Large intestine (tissue), 3 donors: ENCODE measurements around the gene FAM25G. TPM values are rescaled to one million over a fixed set of nuclear protein-coding genes. Genes with fewer than 3 reads are reported as not detected.
A peak's percentile ranks its signal among the peaks of the same experiment; 100 is the strongest.

ENCODE experiments used
- DNase-seq, 2 donors: peaks; one replicate each; pipeline versions ENCODE4 v3.0.0 to v3.0.0-alpha.2; 2013
- H3K27ac ChIP-seq: one replicate; pipeline ENCODE4 v1.5.1; 2013; ENCODE audit warnings: low read length
- H3K27me3 ChIP-seq: 2 replicates; pipeline ENCODE4 v1.6.1; 2013; ENCODE audit warnings: low read length; ENCODE audit not compliant: control insufficient read depth, insufficient read depth
- H3K36me3 ChIP-seq: 2 replicates; pipeline ENCODE4 v1.6.1; 2013; ENCODE audit warnings: low read length; ENCODE audit not compliant: control insufficient read depth, insufficient read depth
- H3K4me1 ChIP-seq: one replicate; pipeline ENCODE4 v1.6.1; 2013; ENCODE audit warnings: low read length; ENCODE audit not compliant: control insufficient read depth, insufficient read depth
- H3K4me3 ChIP-seq: one replicate; pipeline ENCODE4 v1.5.1; 2013; ENCODE audit warnings: low read length
- H3K9me3 ChIP-seq: one replicate; pipeline ENCODE4 v1.6.1; 2013; ENCODE audit warnings: mild to moderate bottlenecking, low read depth, low read length, moderate library complexity; ENCODE audit not compliant: control insufficient read depth
- WGBS: methylation state at CpG from one replicate; pipeline ENCODE4 v1.1.5; 2013; ENCODE audit warnings: low lambda C conversion rate; ENCODE audit not compliant: insufficient coverage; 5-methylcytosine and 5-hydroxymethylcytosine counted together
- polyA plus RNA-seq: library from polyadenylated mRNA; unstranded; fragments of 120-200 nt; gene quantifications from one replicate; pipeline ENCODE4 v1.2.1, GENCODE V29; 2013

The FAM25G gene
- polyA plus RNA-seq, 1 donor, result not detected

- Histone ChIP-seq H3K27me3 (no peaks in the 10 kb centered on the region), H3K4me3 (no peak overlapping the region), H3K4me1 (peaks cover 63% of the 10 kb centered on the region), H3K27ac (no peak overlapping the region), H3K36me3 (no peaks in the 10 kb centered on the region), H3K9me3 (peaks cover 2% of the 10 kb centered on the region)
- no peak for DNase-seq
- WGBS, result no CpG with 5 or more reads among the region's 3 CpGs
Observed at GRCh38 chr10:47454780-47455058, 36.8 kb downstream of the FAM25G start.

DNA sequence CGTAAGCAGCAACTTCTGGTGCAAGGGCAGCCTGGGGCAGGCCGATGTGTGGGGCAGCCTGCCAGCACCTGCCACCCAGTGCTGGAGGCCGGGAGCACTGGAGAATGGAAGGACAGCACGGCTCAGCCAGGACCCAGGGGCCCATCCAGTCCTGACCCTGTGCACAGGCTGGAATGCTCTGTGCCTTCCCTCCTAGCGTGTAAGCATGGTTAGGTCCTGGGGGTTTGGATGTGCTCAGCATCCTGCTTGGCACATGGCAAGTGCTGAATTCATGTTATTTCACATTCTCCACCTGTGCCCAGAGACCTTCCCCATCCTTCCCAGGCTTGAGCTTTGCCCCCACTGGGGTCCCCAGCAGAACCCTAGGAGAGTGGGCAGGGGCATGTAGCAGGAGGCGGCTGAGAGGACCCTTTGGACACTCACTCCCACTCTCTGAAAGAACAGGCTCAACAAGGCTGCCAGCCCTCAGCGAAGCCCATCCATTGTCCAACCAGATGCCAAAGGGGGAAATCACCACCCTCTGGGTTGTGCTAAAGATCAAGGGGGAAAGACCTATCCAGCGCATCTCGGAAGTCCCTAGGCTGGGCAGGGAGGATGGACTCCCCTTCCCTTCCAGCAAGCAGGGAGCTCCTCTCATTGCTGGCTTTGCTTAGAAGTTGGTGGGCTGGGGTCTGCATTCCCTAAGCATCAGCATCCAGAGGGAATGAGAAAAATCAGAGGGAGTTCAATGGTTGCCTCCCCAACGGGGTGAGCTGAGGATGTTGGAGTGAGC lies 37.3 kb downstream of the FAM25G start:
- H3K9me3 ChIP-seq, result peaks cover 2% of the 10 kb centered on the region
- no peaks in the 10 kb centered on the region for H3K27me3 ChIP-seq
- peaks cover 63% of the 10 kb centered on the region for H3K4me1 ChIP-seq
- H3K36me3 ChIP-seq, result no peaks in the 10 kb centered on the region
- H3K27ac ChIP-seq, result no peak overlapping the region
- no peak for DNase-seq
- H3K4me3 ChIP-seq, result no peak overlapping the region
- WGBS, result no CpG with 5 or more reads among the region's 10 CpGs

GRCh38 chr10:47453141-47454007 lies 38.1 kb downstream of the FAM25G start:
- peak in 1 of 2 donors; percentile 56 for DNase-seq
- H3K27me3 ChIP-seq, result no peaks in the 10 kb centered on the region
- peaks cover 63% of the 10 kb centered on the region for H3K4me1 ChIP-seq
- no peaks in the 10 kb centered on the region for H3K9me3 ChIP-seq
- WGBS, result no CpG with 5 or more reads among the region's 7 CpGs
- no peaks in the 10 kb centered on the region for H3K36me3 ChIP-seq
- H3K4me3 ChIP-seq, result no peak overlapping the region
- no peak overlapping the region for H3K27ac ChIP-seq

DNA sequence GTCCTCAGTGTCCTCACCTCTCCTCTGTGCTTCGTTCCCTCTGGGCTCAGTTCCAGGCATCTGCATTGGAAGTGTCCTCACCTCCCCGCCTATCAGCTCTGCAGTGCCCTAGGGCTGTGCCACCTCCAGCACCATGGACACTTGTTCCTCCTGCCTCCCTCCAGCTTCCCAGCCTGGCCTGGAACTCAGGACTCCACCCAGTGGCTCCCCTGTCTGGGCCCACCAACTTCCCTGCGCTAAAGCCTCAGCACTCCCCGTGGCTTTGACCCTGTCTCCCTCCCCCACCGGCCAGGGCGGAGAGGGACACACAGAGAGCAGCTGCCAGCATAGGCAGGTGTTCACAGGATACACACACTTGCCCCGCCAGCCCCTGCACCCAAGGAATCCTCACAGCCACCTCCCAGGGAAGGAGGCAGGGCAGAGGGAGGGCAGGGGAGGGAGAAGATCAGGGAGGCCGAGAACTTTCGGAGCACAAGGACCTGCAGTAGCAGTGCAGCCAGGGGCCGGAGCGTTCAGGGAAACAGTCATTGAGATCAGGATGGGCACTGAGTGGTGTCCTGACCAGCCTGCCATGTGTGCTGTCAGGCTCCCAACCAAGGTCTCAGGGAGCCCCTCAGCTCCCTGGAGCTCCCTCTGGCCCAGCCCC lies 38.9 kb downstream of the FAM25G start:
- Histone ChIP-seq H3K27me3 (no peaks in the 10 kb centered on the region), H3K36me3 (no peaks in the 10 kb centered on the region), H3K9me3 (peaks cover 4% of the 10 kb centered on the region), H3K4me3 (no peak overlapping the region), H3K27ac (no peak overlapping the region), H3K4me1 (peaks cover 63% of the 10 kb centered on the region)
- peak in 1 of 2 donors; percentile 36 for DNase-seq
- no CpG with 5 or more reads among the region's 11 CpGs for WGBS

DNA sequence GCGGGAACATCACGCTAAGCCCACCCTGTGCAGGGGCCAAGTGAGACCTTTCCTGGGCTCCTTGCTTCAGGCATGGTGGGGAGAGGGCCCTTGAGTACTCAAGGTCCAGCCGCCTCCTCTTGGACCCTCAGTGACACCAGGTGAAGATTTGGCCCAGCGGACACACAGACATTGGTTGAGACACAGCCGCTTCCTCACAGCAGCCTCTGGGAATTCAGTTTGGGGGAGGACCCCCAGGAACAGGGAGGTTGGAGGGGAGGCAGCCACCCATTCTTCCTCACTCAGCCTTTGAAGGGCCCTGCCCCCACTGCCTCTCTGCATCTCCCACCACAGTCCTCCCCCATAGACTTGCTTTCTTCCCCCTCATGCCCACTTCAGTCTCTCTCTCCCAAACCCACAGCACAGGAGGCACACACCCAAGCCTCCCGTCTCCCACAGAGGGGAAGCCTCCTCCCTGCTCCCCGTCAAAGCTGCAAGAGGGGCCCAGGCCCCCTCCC lies 39.5 kb downstream of the FAM25G start:
- no peak overlapping the region for H3K27ac ChIP-seq
- H3K27me3 ChIP-seq, result no peaks in the 10 kb centered on the region
- WGBS, result no CpG with 5 or more reads among the region's 7 CpGs
- no peaks in the 10 kb centered on the region for H3K36me3 ChIP-seq
- no peak for DNase-seq
- H3K4me3 ChIP-seq, result no peak overlapping the region
- H3K9me3 ChIP-seq, result peaks cover 8% of the 10 kb centered on the region
- peaks cover 57% of the 10 kb centered on the region for H3K4me1 ChIP-seq

DNA sequence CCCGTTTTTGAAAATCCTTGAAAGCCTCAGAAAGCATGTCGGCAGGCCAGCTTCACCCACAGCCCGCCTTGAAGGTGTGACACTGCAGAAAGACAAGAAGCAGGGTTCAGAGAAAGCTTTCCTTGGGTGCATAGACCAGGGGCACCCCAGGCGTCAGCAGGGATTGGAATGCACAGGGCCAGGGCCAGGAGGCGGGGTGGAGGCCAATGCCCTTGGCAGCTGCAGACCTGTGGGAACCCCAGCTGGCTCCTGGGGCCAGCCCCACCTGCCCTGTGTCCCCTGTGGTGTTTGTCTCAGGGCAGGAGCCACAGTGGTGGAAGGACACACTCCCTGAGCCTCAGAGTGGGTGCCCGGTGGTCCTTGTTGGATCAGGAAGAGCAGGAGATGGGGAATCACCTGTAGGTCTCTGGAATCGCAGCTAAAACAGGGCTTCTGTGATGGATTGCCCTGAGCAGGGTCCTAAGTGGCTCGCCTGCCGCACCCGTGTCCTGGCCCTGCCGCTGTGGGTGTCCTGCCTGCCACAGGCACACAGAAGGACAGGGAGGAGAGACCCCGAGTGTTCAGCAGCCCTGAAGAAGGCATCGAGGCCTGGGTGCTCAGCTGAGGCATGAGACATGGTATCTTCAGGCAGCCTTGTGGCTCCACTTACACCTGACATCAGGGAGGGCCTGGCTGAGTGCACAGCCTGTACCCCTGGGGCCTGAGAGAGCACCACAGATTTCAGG lies 40.1 kb downstream of the FAM25G start:
- H3K27ac ChIP-seq, result no peak overlapping the region
- H3K9me3 ChIP-seq, result peaks cover 8% of the 10 kb centered on the region
- peak; percentile 71 to 81 for DNase-seq
- H3K36me3 ChIP-seq, result no peaks in the 10 kb centered on the region
- no CpG with 5 or more reads among the region's 13 CpGs for WGBS
- no peak overlapping the region for H3K4me3 ChIP-seq
- peaks cover 51% of the 10 kb centered on the region for H3K4me1 ChIP-seq
- no peaks in the 10 kb centered on the region for H3K27me3 ChIP-seq

DNA sequence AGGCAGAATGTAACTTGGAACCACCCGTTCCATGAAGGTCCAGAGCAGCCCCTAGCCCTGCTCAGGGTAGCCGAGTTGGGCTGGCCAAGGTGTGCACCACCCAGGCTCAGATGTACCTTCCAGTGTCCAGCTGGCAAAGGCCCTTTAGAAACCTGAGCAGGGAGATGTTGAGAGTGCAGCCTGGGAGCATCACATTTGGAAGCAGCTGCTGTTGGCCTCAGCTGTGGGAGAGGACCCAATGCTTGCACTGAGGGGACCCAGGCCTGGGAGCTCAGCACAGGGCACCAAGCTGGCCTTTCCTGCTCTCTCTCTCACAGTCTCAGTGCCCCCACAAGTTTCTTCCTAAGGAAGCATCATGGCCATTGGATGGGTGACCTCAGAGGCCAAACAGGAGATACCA lies 41.1 kb downstream of the FAM25G start:
- Histone ChIP-seq H3K27ac (no peak overlapping the region), H3K4me3 (no peak overlapping the region), H3K27me3 (no peaks in the 10 kb centered on the region), H3K4me1 (peaks cover 42% of the 10 kb centered on the region), H3K9me3 (peaks cover 17% of the 10 kb centered on the region), H3K36me3 (no peaks in the 10 kb centered on the region)
- no peak for DNase-seq
- no CpG with 5 or more reads among the region's 2 CpGs for WGBS

- H3K4me3 ChIP-seq, result no peak overlapping the region
- H3K36me3 ChIP-seq, result no peaks in the 10 kb centered on the region
- H3K9me3 ChIP-seq, result peaks cover 20% of the 10 kb centered on the region
- H3K27ac ChIP-seq, result no peak overlapping the region
- H3K27me3 ChIP-seq, result no peaks in the 10 kb centered on the region
- peaks cover 38% of the 10 kb centered on the region for H3K4me1 ChIP-seq
- no peak for DNase-seq
- WGBS, result no CpG with 5 or more reads among the region's 10 CpGs
Observed at GRCh38 chr10:47449979-47450378, 41.5 kb downstream of the FAM25G start.

DNA sequence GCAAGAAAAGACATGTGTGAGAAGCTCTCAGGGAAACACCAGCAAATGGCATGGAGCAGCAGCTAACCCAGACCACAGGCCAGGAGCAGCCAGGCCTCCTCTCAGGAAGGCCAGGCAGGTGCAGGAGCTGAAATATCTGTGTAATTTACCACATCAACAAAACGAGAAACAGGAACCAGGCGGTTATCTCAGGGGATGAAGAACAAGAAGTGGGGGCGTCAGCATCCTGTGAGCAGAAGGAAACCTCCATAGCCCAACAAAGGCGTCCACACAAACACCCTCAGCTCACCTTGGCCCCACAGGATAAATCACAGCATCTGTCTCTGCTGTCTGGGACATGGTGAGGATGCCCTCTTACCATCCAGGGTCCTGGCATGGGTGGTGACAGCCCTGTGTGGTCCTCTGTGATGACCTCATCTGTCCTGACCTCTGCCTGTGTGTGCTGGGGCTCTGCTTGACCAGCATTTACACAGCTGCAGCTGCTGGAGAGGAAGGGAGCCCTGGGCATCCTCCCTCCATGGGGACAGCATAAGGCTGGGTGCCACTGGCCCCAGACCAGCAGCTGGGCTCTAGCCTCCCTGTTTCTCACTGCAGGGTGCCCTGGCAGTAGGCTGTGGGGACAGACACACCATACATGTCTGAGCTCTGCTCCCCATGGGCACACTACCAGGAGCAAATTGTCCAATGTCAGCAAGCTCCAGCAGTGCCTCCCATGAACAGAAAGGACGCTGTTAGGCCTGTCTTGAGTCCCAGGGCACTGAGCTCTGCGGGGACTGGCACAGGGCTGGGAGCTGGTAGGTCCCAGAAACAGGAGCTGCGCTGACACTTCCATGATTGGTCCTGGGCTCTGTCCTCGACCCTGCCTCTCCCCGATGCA lies 42.2 kb downstream of the FAM25G start:
- H3K9me3 ChIP-seq, result peaks cover 20% of the 10 kb centered on the region
- peaks cover 38% of the 10 kb centered on the region for H3K4me1 ChIP-seq
- no peaks in the 10 kb centered on the region for H3K36me3 ChIP-seq
- WGBS, result 40% methylated on average over 1 of the region's 9 CpGs
- H3K27me3 ChIP-seq, result no peaks in the 10 kb centered on the region
- DNase-seq, result no peak
- H3K27ac ChIP-seq, result no peak overlapping the region
- H3K4me3 ChIP-seq, result no peak overlapping the region
